HUDEP-2 (cell line): ENCODE measurements around the gene ZNF398.
"Not testable (repeated sequence)": the region's sequence is repeated elsewhere in the genome, so short reads cannot be mapped to it uniquely, and the experiment has no call there.

Experiments
- DNase-seq, 76 experiments: peaks; one replicate each; lab custom pipeline; 2025; ENCODE audit not compliant: unreplicated experiment in 76 of 76; lab: John Stamatoyannopoulos, UW

ZNF398 gene

DNA sequence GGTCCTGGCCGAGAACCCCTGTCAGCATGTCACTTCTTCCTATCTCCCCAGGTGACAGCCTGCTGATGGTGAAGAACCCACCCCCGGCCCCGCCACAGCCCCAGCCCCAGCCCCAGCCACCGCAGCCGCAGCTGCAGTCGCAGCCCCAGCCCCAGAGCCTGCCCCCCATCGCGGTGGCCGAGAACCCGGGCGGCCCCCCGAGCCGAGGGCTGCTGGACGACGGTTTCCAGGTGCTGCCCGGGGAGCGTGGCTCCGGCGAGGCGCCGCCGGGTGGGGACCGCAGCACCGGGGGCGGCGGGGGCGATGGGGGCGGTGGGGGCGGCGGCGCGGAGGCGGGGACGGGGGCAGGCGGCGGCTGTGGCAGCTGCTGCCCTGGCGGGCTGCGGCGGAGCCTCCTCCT is 76.5 kb downstream of the ZNF398 start:
- no peak for DNase-seq

DNA sequence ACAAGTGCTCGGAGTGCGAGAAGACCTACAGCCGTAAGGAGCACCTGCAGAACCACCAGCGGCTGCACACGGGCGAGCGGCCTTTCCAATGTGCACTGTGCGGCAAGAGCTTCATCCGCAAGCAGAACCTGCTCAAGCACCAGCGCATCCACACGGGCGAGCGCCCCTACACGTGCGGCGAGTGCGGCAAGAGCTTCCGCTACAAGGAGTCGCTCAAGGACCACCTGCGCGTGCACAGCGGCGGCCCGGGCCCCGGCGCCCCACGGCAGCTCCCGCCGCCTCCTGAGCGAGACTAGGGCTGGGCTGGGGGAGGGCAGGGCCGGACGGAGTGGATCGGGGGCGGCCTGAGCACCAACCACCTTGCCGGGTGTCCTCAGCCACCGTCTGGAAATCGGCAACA is 77.1 kb downstream of the ZNF398 start:
- DNase-seq, result no peak

- DNase-seq, result no peak
Measured at GRCh38 chr7:149225106-149225505, 77.9 kb downstream of the ZNF398 start.

DNA sequence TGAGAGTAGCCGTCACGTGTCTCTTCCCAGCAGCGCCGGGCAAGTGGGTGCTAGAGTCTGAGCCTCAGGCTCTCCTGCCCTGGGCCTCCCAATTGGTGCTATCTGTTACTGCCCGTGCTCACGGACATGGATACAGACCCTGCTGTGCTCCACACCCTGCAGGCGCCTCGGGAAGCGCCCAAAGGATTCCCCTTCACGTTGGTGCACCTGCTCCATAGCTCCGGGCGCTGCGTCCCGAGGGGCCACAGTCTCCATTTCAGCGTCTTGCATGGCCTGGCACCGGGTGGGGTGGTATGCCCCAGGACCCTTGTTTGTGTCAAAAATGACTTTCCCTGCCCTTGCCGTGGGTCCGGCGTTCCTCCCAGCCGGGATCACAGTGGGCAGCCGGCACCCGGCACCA is 78.4 kb downstream of the ZNF398 start:
- no peak for DNase-seq

DNA sequence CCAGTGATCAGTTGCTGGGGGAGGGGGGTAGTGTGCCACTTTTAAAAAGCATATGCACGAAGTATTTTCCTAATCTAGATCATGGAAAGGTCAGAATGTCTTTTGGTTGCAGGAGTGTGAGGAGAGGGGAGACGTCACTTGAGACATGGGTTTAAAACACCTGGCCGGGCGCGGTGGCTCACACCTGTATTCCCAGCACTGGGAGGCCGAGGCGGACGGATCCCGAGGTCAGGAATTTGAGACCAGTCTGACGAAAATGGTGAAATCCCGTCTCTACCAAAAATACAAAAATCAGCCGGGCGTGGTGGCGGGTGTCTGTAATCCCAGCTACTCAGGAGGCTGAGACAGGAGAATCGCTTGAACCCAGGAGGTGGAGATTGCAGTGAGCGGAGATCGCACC is 79.1 kb downstream of the ZNF398 start:
- not testable (repeated sequence) for DNase-seq

GRCh38 chr7:149226840-149227494 is 79.7 kb downstream of the ZNF398 start:
- no peak for DNase-seq

- no peak for DNase-seq
Measured at GRCh38 chr7:149228831-149229471, 81.7 kb downstream of the ZNF398 start.

DNA sequence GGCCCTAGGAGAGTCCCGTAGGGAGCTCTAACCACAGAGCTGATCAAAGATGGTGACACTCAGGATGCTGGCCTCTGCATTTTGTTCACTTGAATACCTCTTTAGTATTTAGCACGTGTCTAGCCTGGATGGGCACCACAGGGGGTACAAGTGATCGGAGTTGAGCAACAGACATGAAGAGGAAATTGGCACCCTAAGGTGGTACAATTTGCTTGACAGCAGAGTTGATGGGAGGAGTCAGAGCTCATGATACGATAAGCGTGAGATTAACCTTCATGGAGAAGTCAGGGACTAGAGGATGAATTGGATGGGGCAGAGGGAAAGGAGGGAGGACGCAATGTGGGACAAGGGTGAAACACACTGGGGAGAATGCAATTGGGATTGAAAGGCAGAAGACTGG is 82.3 kb downstream of the ZNF398 start:
- DNase-seq, result no peak

GRCh38 chr7:149232362-149232761 is 85.1 kb downstream of the ZNF398 start:
- DNase-seq, result no peak
